Erythroblast (primary cell): ENCODE results near the gene ZNF684.

Source experiments
- GATA1 ChIP-seq: IDR thresholded peaks from 2 replicates; pipeline ENCODE4 v1.6.1; 2011; ENCODE audit warnings: low read depth, mild to moderate bottlenecking, control low read depth, low read length, moderate library complexity
- POLR2A ChIP-seq: IDR thresholded peaks from 2 replicates; pipeline ENCODE4 v1.6.1; 2011; ENCODE audit warnings: mild to moderate bottlenecking, low read length

GRCh38 chr1:40564506-40564905 is 33.1 kb downstream of the ZNF684 start:
- TF ChIP-seq POLR2A: no peak
- TF ChIP-seq GATA1: no peak
